Measurements from ENCODE around the gene ADRA2C. TPM values are rescaled to one million over a fixed set of nuclear protein-coding genes. Genes with fewer than 3 reads are reported as not detected.

ADRA2C gene
- total and polyA plus RNA-seq, 2 of the 13 experiments (the other 11 are each of a cell fraction or from before 2014, with no cell fraction given): 15.4 to 69.7 TPM

GRCh38 chr4:3781997-3782930 lies 16.1 kb downstream of the ADRA2C start (continued):
- TF ChIP-seq ZNF235 (CRISPR knock-in tag; IDR thresholded peaks at IDR 0.05; ENCODE audit: borderline replicate concordance): no peak
- no peak for TF ChIP-seq SSRP1 (CRISPR knock-in tag; IDR thresholded peaks at IDR 0.05)
- no peak for TF ChIP-seq ZNF276 (CRISPR knock-in tag; IDR thresholded peaks at IDR 0.05; ENCODE audit: low read depth)
- no peak for TF ChIP-seq ZNF607 (CRISPR knock-in tag; IDR thresholded peaks at IDR 0.05; ENCODE audit: borderline replicate concordance)
- no peak for TF ChIP-seq RORA (CRISPR knock-in tag; IDR thresholded peaks at IDR 0.05)
- no peak for TF ChIP-seq CBX5 (CRISPR knock-in tag; IDR thresholded peaks at IDR 0.05; ENCODE audit: borderline replicate concordance)
- peak; percentile 75 for TF ChIP-seq ZSCAN25 (CRISPR knock-in tag; IDR thresholded peaks at IDR 0.05)
- peak; percentile 20; the same call in 1 of the 2 replicates for TF ChIP-seq GABPB1 (CRISPR knock-in tag; IDR thresholded peaks at IDR 0.05)
- TF ChIP-seq ELF4 (CRISPR knock-in tag; IDR thresholded peaks at IDR 0.05; ENCODE audit: borderline replicate concordance): no peak
- no peak for TF ChIP-seq ATF6 (CRISPR knock-in tag; conservative IDR thresholded peaks at IDR 0.05)
- no peak for TF ChIP-seq SNAPC2 (CRISPR knock-in tag; IDR thresholded peaks at IDR 0.05)
- peak; percentile 13 for TF ChIP-seq XRCC5 (optimal IDR thresholded peaks at IDR 0.05; ENCODE audit: low read length)
- no peak for TF ChIP-seq BCL3 (CRISPR knock-in tag; IDR thresholded peaks at IDR 0.05)
- TF ChIP-seq SAFB2 (CRISPR knock-in tag; IDR thresholded peaks at IDR 0.05; ENCODE audit: borderline replicate concordance, low read depth): no peak
- TF ChIP-seq ZNF790 (CRISPR knock-in tag; IDR thresholded peaks at IDR 0.05; ENCODE audit: borderline replicate concordance): no peak
- TF ChIP-seq ZMYM4 (CRISPR knock-in tag; IDR thresholded peaks at IDR 0.05): no peak
- TF ChIP-seq SMARCC2 (IDR thresholded peaks at IDR 0.05): no peak
- no peak for TF ChIP-seq SP1 (IDR thresholded peaks at IDR 0.05)
- TF ChIP-seq SP1 (CRISPR knock-in tag; IDR thresholded peaks at IDR 0.05): no peak
- no peak for TF ChIP-seq KDM5B (CRISPR knock-in tag; IDR thresholded peaks at IDR 0.05; ENCODE audit: borderline replicate concordance)
- no peak for TF ChIP-seq ZNF431 (CRISPR knock-in tag; IDR thresholded peaks at IDR 0.05; ENCODE audit: borderline replicate concordance, low read depth)
- TF ChIP-seq TCF7L2 (IDR thresholded peaks at IDR 0.05; ENCODE audit: low read depth, low read length): no peak
- TF ChIP-seq HMG20A (CRISPR knock-in tag; IDR thresholded peaks at IDR 0.05; ENCODE audit: borderline replicate concordance): no peak
- no peak for TF ChIP-seq PBX3 (CRISPR knock-in tag; IDR thresholded peaks at IDR 0.05; ENCODE audit: borderline replicate concordance)
- no peak for TF ChIP-seq U2AF2 (IDR thresholded peaks at IDR 0.05; ENCODE audit: low read depth, low read length)

All from HepG2 (cell line).